Type B pancreatic cell (in vitro differentiated cells): ENCODE data around the gene EDN2. TPM values are rescaled to one million over a fixed set of nuclear protein-coding genes. Genes with fewer than 3 reads are reported as not detected.

Experiments
- DNase-seq: peaks from one replicate; pipeline ENCODE4 v3.0.0; 2021; ENCODE audit warnings: mixed read lengths; ENCODE audit not compliant: unreplicated experiment; ENCODE audit errors: extremely low spot score
- H3K27ac Mint-ChIP-seq: 2 replicates; pipeline ENCODE4 v1.8.0; 2021; ENCODE audit warnings: mild to moderate bottlenecking, mixed read lengths
- H3K27me3 Mint-ChIP-seq: 2 replicates; pipeline ENCODE4 v1.8.0; 2021; ENCODE audit warnings: mixed read lengths
- H3K36me3 Mint-ChIP-seq: 2 replicates; pipeline ENCODE4 v1.8.0; 2021; ENCODE audit warnings: mixed read lengths
- H3K4me1 Mint-ChIP-seq: one replicate; pipeline ENCODE4 v1.8.0; 2021; ENCODE audit warnings: mixed read lengths; ENCODE audit not compliant: unreplicated experiment
- H3K4me3 Mint-ChIP-seq: 2 replicates; pipeline ENCODE4 v1.8.0; 2021; ENCODE audit warnings: mild to moderate bottlenecking, mixed read lengths
- H3K9me3 Mint-ChIP-seq: 2 replicates; pipeline ENCODE4 v1.8.0; 2021; ENCODE audit warnings: mixed read lengths
- CTCF ChIP-seq: fragments of 200-600 bp; sonication (generic); conservative IDR thresholded peaks from 2 replicates; pipeline ENCODE4 v1.5.0; 2021; ENCODE audit warnings: antibody characterized with exemption, mild to moderate bottlenecking
- total RNA-seq: library from RNA; stranded (reverse); gene quantifications from 2 replicates; pipeline ENCODE4 v1.2.1, GENCODE V29; 2021; ENCODE audit warnings: low replicate concordance

EDN2 gene
- total RNA-seq, 1 donor from 2014 or later = 0.24 TPM

- peaks cover 33% of the 10 kb centered on the region for H3K27me3 Mint-ChIP-seq
- no peak overlapping the region for H3K4me3 Mint-ChIP-seq
- TF ChIP-seq CTCF = no peak
- H3K36me3 Mint-ChIP-seq = no peaks in the 10 kb centered on the region
- no peak overlapping the region for H3K27ac Mint-ChIP-seq
- H3K9me3 Mint-ChIP-seq = no peaks in the 10 kb centered on the region
- H3K4me1 Mint-ChIP-seq = no peaks in the 10 kb centered on the region
- no peak for DNase-seq
Measured at GRCh38 chr1:41529621-41530395, 45.3 kb upstream of the EDN2 start.

- TF ChIP-seq CTCF = no peak
- no peaks in the 10 kb centered on the region for H3K9me3 Mint-ChIP-seq
- H3K4me1 Mint-ChIP-seq = no peaks in the 10 kb centered on the region
- H3K36me3 Mint-ChIP-seq = no peaks in the 10 kb centered on the region
- peaks cover 26% of the 10 kb centered on the region for H3K27me3 Mint-ChIP-seq
- H3K4me3 Mint-ChIP-seq = no peak overlapping the region
- H3K27ac Mint-ChIP-seq = no peak overlapping the region
- no peak for DNase-seq
Measured at GRCh38 chr1:41528726-41529605, 44.5 kb upstream of the EDN2 start.

GRCh38 chr1:41528106-41528505 is 43.6 kb upstream of the EDN2 start:
- no peak overlapping the region for H3K27ac Mint-ChIP-seq

GRCh38 chr1:41526956-41527561 is 42.6 kb upstream of the EDN2 start:
- Mint-ChIP-seq H3K27ac (no peak overlapping the region), H3K9me3 (no peaks in the 10 kb centered on the region), H3K4me1 (peaks cover 6% of the 10 kb centered on the region), H3K4me3 (no peak overlapping the region), H3K27me3 (peaks cover 9% of the 10 kb centered on the region), H3K36me3 (no peaks in the 10 kb centered on the region)
- no peak for TF ChIP-seq CTCF
- DNase-seq = no peak

More at GRCh38 chr1:41528106-41528505, 43.6 kb upstream of the EDN2 start:
- Mint-ChIP-seq H3K4me1 (peaks cover 3% of the 10 kb centered on the region), H3K4me3 (no peak overlapping the region), H3K9me3 (no peaks in the 10 kb centered on the region), H3K27me3 (peaks cover 17% of the 10 kb centered on the region), H3K36me3 (no peaks in the 10 kb centered on the region)
- no peak for TF ChIP-seq CTCF
- no peak for DNase-seq

- TF ChIP-seq CTCF = no peak
- H3K4me1 Mint-ChIP-seq = peaks cover 6% of the 10 kb centered on the region
- H3K9me3 Mint-ChIP-seq = no peaks in the 10 kb centered on the region
- H3K4me3 Mint-ChIP-seq = no peak overlapping the region
- no peak overlapping the region for H3K27ac Mint-ChIP-seq
- peaks cover 6% of the 10 kb centered on the region for H3K27me3 Mint-ChIP-seq
- H3K36me3 Mint-ChIP-seq = no peaks in the 10 kb centered on the region
- DNase-seq = no peak
Measured at GRCh38 chr1:41525891-41526587, 41.6 kb upstream of the EDN2 start.
